Measurements from ENCODE around the gene PELI1. TPM values are rescaled to one million over a fixed set of nuclear protein-coding genes. Genes with fewer than 3 reads are reported as not detected.

PELI1 gene
- total and polyA plus RNA-seq, 4 experiments from 2014 or later: 11.3 to 40.5 (median 26.1) TPM

GRCh38 chr2:64134813-64135212 lies 9.4 kb downstream of the PELI1 start:
- Histone ChIP-seq H3K27ac (ENCODE audit: low read depth, low read length) (no peak overlapping the region), H3K9me3 (ENCODE audit: control insufficient read depth in 1 of 2, low read length in 2 of 2) (no peaks in the 10 kb centered on the region), H3K4me3 (ENCODE audit: low read length in 2 of 2) (no peak overlapping the region), H3K4me1 (ENCODE audit: insufficient read depth, low read length) (peaks cover 77% of the 10 kb centered on the region), H3K36me3 (ENCODE audit: insufficient read depth, low read length) (no peaks in the 10 kb centered on the region), H3K27me3 (ENCODE audit: insufficient read depth, low read length) (no peaks in the 10 kb centered on the region)
- H3K4me3 Mint-ChIP-seq: peak overlapping the region; percentile 1 to 43 (median 18)
- POLR2A ChIA-PET (ENCODE audit: partially characterized antibody): interaction anchor here (1.1 to 1.2 kb wide), 2 partner anchors 7 to 9 kb away, joined by 3 to 5 read pairs; no protein-coding TSS in a partner anchor
- no peaks in the 10 kb centered on the region for H3K9me3 Mint-ChIP-seq
- intact Hi-C loops (cut with micrococcal nuclease): loop anchor here (1.0 to 2.0 kb wide), 2 partner anchors 8 to 20 kb away; no protein-coding TSS in a partner anchor
- no peaks in the 10 kb centered on the region for H3K27me3 Mint-ChIP-seq
- H3K4me1 Mint-ChIP-seq: peaks cover 50 to 79% (median 65%) of the 10 kb centered on the region in 4 donors
- H3K36me3 Mint-ChIP-seq: peaks cover 12 to 13% of the 10 kb centered on the region in 2 donors
- peak in 2 of 5 donors; percentile 20 to 35 for DNase-seq
- CTCF ChIA-PET (ENCODE audit: partially characterized antibody): interaction anchor here (1.2 to 1.5 kb wide), 2 partner anchors 12 to 27 kb away, joined by 3 read pairs; no protein-coding TSS in a partner anchor
- peak overlapping the region in 4 of 7 donors; percentile 24 to 68 (median 53) for H3K27ac Mint-ChIP-seq

- POLR2A ChIA-PET (ENCODE audit: partially characterized antibody): interaction anchor here (1.2 to 1.3 kb wide), 2 partner anchors 8 to 192 kb away, joined by 3 read pairs; no protein-coding TSS in a partner anchor
- no peak overlapping the region for H3K27ac ChIP-seq (ENCODE audit: low read depth, low read length)
- H3K27me3 ChIP-seq (ENCODE audit: insufficient read depth, low read length): no peaks in the 10 kb centered on the region
- CTCF ChIA-PET (ENCODE audit: partially characterized antibody): interaction anchor here (0.7 to 1.2 kb wide), 3 partner anchors 9 to 32 kb away, joined by 3 to 5 read pairs (median 3); no protein-coding TSS in a partner anchor
- H3K36me3 ChIP-seq (ENCODE audit: insufficient read depth, low read length): no peaks in the 10 kb centered on the region
- H3K9me3 ChIP-seq (ENCODE audit: control insufficient read depth in 1 of 2, low read length in 2 of 2): no peaks in the 10 kb centered on the region
- Mint-ChIP-seq H3K4me3 (no peak overlapping the region), H3K27ac (peak overlapping the region in 2 of 7 donors; percentile 12 to 62), H3K9me3 (no peaks in the 10 kb centered on the region), H3K4me1 (peaks cover 52 to 79% (median 65%) of the 10 kb centered on the region in 4 donors), H3K36me3 (peaks cover 11 to 13% of the 10 kb centered on the region in 2 donors), H3K27me3 (no peaks in the 10 kb centered on the region)
- no peak overlapping the region for H3K4me3 ChIP-seq (ENCODE audit: low read length in 2 of 2)
- peaks cover 78% of the 10 kb centered on the region for H3K4me1 ChIP-seq (ENCODE audit: insufficient read depth, low read length)
- no peak for DNase-seq
- intact Hi-C loops (cut with micrococcal nuclease): loop anchor here (2.0 kb wide), 1 partner anchor 19 kb away; no protein-coding TSS in a partner anchor
Observed at GRCh38 chr2:64133828-64134227, 10.4 kb downstream of the PELI1 start.

- Histone ChIP-seq H3K4me3 (ENCODE audit: low read length in 2 of 2) (no peak overlapping the region), H3K36me3 (ENCODE audit: insufficient read depth, low read length) (no peaks in the 10 kb centered on the region), H3K4me1 (ENCODE audit: insufficient read depth, low read length) (peaks cover 78% of the 10 kb centered on the region), H3K27me3 (ENCODE audit: insufficient read depth, low read length) (no peaks in the 10 kb centered on the region), H3K9me3 (ENCODE audit: control insufficient read depth in 1 of 2, low read length in 2 of 2) (no peaks in the 10 kb centered on the region), H3K27ac (ENCODE audit: low read depth, low read length) (no peak overlapping the region)
- DNase-seq: no peak
- Mint-ChIP-seq H3K4me3 (peak overlapping the region in 1 of 8 donors; percentile 0), H3K27ac (no peak overlapping the region), H3K36me3 (peaks cover 8 to 13% of the 10 kb centered on the region in 2 donors), H3K27me3 (no peaks in the 10 kb centered on the region), H3K4me1 (peaks cover 51 to 79% (median 63%) of the 10 kb centered on the region in 4 donors), H3K9me3 (no peaks in the 10 kb centered on the region)
- intact Hi-C loops (cut with micrococcal nuclease): no loop called here
- ChIA-PET POLR2A (ENCODE audit: partially characterized antibody) (interaction anchor here (1.3 to 1.4 kb wide), 2 partner anchors 9 to 193 kb away, joined by 3 to 5 read pairs; no protein-coding TSS in a partner anchor), CTCF (ENCODE audit: partially characterized antibody) (interaction anchor here (0.7 to 1.3 kb wide), 4 partner anchors 10 to 192 kb away, joined by 3 to 5 read pairs (median 4); no protein-coding TSS in a partner anchor)
Observed at GRCh38 chr2:64133354-64133753, 10.9 kb downstream of the PELI1 start.

DNA sequence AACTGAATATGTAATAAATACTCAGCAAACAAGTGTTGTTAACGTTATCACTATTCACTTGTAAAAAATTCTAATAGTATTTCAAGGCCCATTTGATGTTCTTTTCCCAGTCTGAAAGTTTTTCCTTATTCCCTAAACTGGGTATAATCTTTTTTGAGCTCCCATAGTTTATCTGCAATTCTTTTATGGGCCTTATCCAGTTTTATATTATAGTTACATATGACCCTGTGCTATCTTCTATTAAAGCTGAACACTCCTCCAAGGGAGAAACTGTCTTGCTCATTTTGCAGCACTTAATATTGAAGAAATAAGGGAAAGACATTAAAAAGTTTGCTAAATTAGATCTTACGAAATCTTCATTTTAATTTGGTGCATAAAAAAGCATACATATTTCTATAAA lies 13.9 kb downstream of the PELI1 start:
- Histone ChIP-seq H3K9me3 (ENCODE audit: control insufficient read depth in 1 of 2, low read length in 2 of 2) (no peaks in the 10 kb centered on the region), H3K27ac (ENCODE audit: low read depth, low read length) (no peak overlapping the region), H3K4me3 (ENCODE audit: low read length in 2 of 2) (no peak overlapping the region), H3K36me3 (ENCODE audit: insufficient read depth, low read length) (no peaks in the 10 kb centered on the region), H3K4me1 (ENCODE audit: insufficient read depth, low read length) (peaks cover 58% of the 10 kb centered on the region), H3K27me3 (ENCODE audit: insufficient read depth, low read length) (no peaks in the 10 kb centered on the region)
- H3K4me1 Mint-ChIP-seq: peaks cover 35 to 75% (median 51%) of the 10 kb centered on the region in 4 donors
- no peaks in the 10 kb centered on the region for H3K27me3 Mint-ChIP-seq
- ChIA-PET POLR2A (ENCODE audit: partially characterized antibody) (interaction anchor here (1.2 kb wide), 1 partner anchor 12 kb away, joined by 3 read pairs; no protein-coding TSS in a partner anchor), CTCF (ENCODE audit: partially characterized antibody) (interaction anchor here (1.4 kb wide), 1 partner anchor 200 kb away, joined by 3 read pairs; no protein-coding TSS in a partner anchor)
- intact Hi-C loops (cut with micrococcal nuclease): no loop called here
- peaks cover 8 to 13% of the 10 kb centered on the region in 2 donors for H3K36me3 Mint-ChIP-seq
- H3K4me3 Mint-ChIP-seq: no peak overlapping the region
- H3K9me3 Mint-ChIP-seq: no peaks in the 10 kb centered on the region
- no peak for DNase-seq
- no peak overlapping the region for H3K27ac Mint-ChIP-seq

DNA sequence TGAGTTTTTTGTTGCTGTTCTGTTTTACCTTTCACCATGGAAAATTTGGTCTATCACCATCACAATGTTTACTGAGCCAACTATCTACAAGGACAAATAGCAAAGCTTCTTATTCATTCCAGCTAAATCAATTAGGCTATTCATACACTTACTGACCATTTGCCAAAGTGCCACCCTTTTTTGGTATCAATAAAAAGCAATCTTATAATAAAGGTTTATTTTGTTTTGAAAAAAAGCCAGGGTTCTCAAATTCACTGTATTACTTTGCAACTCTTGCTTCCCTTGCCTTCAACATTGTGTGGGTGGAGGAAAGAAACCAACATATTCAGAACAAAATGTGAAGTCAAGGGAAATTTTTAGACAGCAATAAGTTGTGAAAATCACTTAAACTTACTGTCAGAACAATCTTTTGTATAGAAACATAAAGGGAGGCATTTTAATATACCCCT lies 15.3 kb downstream of the PELI1 start:
- no peaks in the 10 kb centered on the region for H3K9me3 ChIP-seq (ENCODE audit: control insufficient read depth in 1 of 2, low read length in 2 of 2)
- no peaks in the 10 kb centered on the region for H3K36me3 ChIP-seq (ENCODE audit: insufficient read depth, low read length)
- Mint-ChIP-seq H3K4me1 (peaks cover 32 to 75% (median 49%) of the 10 kb centered on the region in 4 donors), H3K27me3 (no peaks in the 10 kb centered on the region), H3K4me3 (peak overlapping the region in 2 of 8 donors; percentile 35 to 39), H3K36me3 (peaks cover 8 to 15% of the 10 kb centered on the region in 2 donors), H3K27ac (peak overlapping the region in 1 of 7 donors; percentile 21), H3K9me3 (no peaks in the 10 kb centered on the region)
- H3K4me3 ChIP-seq (ENCODE audit: low read length in 2 of 2): no peak overlapping the region
- peaks cover 49% of the 10 kb centered on the region for H3K4me1 ChIP-seq (ENCODE audit: insufficient read depth, low read length)
- ChIA-PET CTCF (ENCODE audit: partially characterized antibody) (no interaction called here), POLR2A (ENCODE audit: partially characterized antibody) (no interaction called here)
- H3K27ac ChIP-seq (ENCODE audit: low read depth, low read length): no peak overlapping the region
- DNase-seq: no peak
- intact Hi-C loops (cut with micrococcal nuclease): no loop called here
- H3K27me3 ChIP-seq (ENCODE audit: insufficient read depth, low read length): no peaks in the 10 kb centered on the region

GRCh38 chr2:64128406-64128805 lies 15.8 kb downstream of the PELI1 start:
- H3K4me3 ChIP-seq (ENCODE audit: low read length in 2 of 2): no peak overlapping the region
- H3K9me3 ChIP-seq (ENCODE audit: control insufficient read depth in 1 of 2, low read length in 2 of 2): no peaks in the 10 kb centered on the region
- ChIA-PET CTCF (ENCODE audit: partially characterized antibody) (no interaction called here), POLR2A (ENCODE audit: partially characterized antibody) (interaction anchor here (0.5 to 1.2 kb wide), 2 partner anchors 11 to 14 kb away, joined by 4 to 5 read pairs; no protein-coding TSS in a partner anchor)
- H3K4me1 Mint-ChIP-seq: peaks cover 32 to 77% (median 52%) of the 10 kb centered on the region in 4 donors
- H3K27ac Mint-ChIP-seq: peak overlapping the region in 1 of 7 donors; percentile 21
- H3K4me3 Mint-ChIP-seq: peak overlapping the region in 1 of 8 donors; percentile 4
- H3K27me3 ChIP-seq (ENCODE audit: insufficient read depth, low read length): no peaks in the 10 kb centered on the region
- no peak overlapping the region for H3K27ac ChIP-seq (ENCODE audit: low read depth, low read length)
- H3K9me3 Mint-ChIP-seq: no peaks in the 10 kb centered on the region
- H3K27me3 Mint-ChIP-seq: no peaks in the 10 kb centered on the region
- H3K4me1 ChIP-seq (ENCODE audit: insufficient read depth, low read length): peaks cover 44% of the 10 kb centered on the region
- H3K36me3 Mint-ChIP-seq: peaks cover 8 to 18% of the 10 kb centered on the region in 2 donors
- no peak for DNase-seq
- intact Hi-C loops (cut with micrococcal nuclease): no loop called here
- H3K36me3 ChIP-seq (ENCODE audit: insufficient read depth, low read length): no peaks in the 10 kb centered on the region

DNA sequence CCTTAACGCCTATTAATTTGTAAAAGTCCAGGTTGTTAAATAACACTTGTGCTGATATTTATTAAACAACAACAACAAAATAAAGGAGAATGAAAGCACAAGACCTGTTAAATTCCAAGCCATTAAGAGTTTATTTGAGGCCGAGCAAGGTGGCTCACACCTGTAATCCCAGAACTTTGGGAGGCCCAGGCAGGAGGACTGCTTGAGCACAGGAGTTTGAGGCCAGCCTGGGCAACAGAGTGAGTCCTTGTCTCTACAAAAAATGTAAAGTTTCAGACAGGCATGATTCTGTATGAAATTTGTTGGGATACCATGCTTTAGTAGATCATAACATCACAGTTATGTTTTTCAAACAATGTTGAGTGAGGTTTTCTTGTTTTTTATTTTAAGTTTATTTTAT lies 17.1 kb downstream of the PELI1 start:
- no peaks in the 10 kb centered on the region for H3K36me3 ChIP-seq (ENCODE audit: insufficient read depth, low read length)
- Mint-ChIP-seq H3K36me3 (peaks cover 12 to 18% of the 10 kb centered on the region in 2 donors), H3K4me3 (no peak overlapping the region), H3K9me3 (no peaks in the 10 kb centered on the region), H3K4me1 (peaks cover 33 to 73% (median 48%) of the 10 kb centered on the region in 4 donors), H3K27me3 (no peaks in the 10 kb centered on the region), H3K27ac (no peak overlapping the region)
- H3K27me3 ChIP-seq (ENCODE audit: insufficient read depth, low read length): no peaks in the 10 kb centered on the region
- H3K4me3 ChIP-seq (ENCODE audit: low read length in 2 of 2): no peak overlapping the region
- ChIA-PET CTCF (ENCODE audit: partially characterized antibody) (no interaction called here), POLR2A (ENCODE audit: partially characterized antibody) (interaction anchor here (0.6 to 1.2 kb wide), 2 partner anchors 15 to 445 kb away, joined by 3 to 4 read pairs; no protein-coding TSS in a partner anchor)
- intact Hi-C loops (cut with micrococcal nuclease): no loop called here
- no peak for DNase-seq
- H3K27ac ChIP-seq (ENCODE audit: low read depth, low read length): no peak overlapping the region
- H3K9me3 ChIP-seq (ENCODE audit: control insufficient read depth in 1 of 2, low read length in 2 of 2): no peaks in the 10 kb centered on the region
- peaks cover 35% of the 10 kb centered on the region for H3K4me1 ChIP-seq (ENCODE audit: insufficient read depth, low read length)
